ENCODE measurements around the gene PRKAR1B.
"Not testable (repeated sequence)": the region's sequence is repeated elsewhere in the genome, so short reads cannot be mapped to it uniquely, and the experiment has no call there.

The PRKAR1B gene

GRCh38 chr7:641269-641671 lies 85.8 kb downstream of the PRKAR1B start:
- H3K4me1 ChIP-seq (ENCODE audit: control insufficient read depth in 1 of 2, insufficient read depth in 1 of 2, low read depth in 1 of 2, low read length in 1 of 2), result no peaks in the 10 kb centered on the region
- no peaks in the 10 kb centered on the region for H3K36me3 ChIP-seq
- H3K4me3 ChIP-seq (ENCODE audit: low read depth in 1 of 2, low read length in 1 of 2), result no peak overlapping the region
- no peak overlapping the region for H3K27ac ChIP-seq
- no peaks in the 10 kb centered on the region for H3K9me3 ChIP-seq
- TF ChIP-seq CTCF (IDR thresholded peaks at IDR 0.05), result no peak
- no peaks in the 10 kb centered on the region for H3K27me3 ChIP-seq

- Histone ChIP-seq H3K27me3 (no peaks in the 10 kb centered on the region), H3K4me3 (ENCODE audit: low read depth in 1 of 2, low read length in 1 of 2) (no peak overlapping the region), H3K36me3 (no peaks in the 10 kb centered on the region), H3K27ac (no peak overlapping the region), H3K4me1 (ENCODE audit: control insufficient read depth in 1 of 2, insufficient read depth in 1 of 2, low read depth in 1 of 2, low read length in 1 of 2) (no peaks in the 10 kb centered on the region), H3K9me3 (no peaks in the 10 kb centered on the region)
- no peak for TF ChIP-seq CTCF (IDR thresholded peaks at IDR 0.05)
Measured at GRCh38 chr7:638256-639011, 88.6 kb downstream of the PRKAR1B start.

- H3K27me3 ChIP-seq, result no peaks in the 10 kb centered on the region
- no peak for TF ChIP-seq CTCF (IDR thresholded peaks at IDR 0.05)
- no peaks in the 10 kb centered on the region for H3K9me3 ChIP-seq
- H3K4me3 ChIP-seq (ENCODE audit: low read depth in 1 of 2, low read length in 1 of 2), result no peak overlapping the region
- no peaks in the 10 kb centered on the region for H3K4me1 ChIP-seq (ENCODE audit: control insufficient read depth in 1 of 2, insufficient read depth in 1 of 2, low read depth in 1 of 2, low read length in 1 of 2)
- no peaks in the 10 kb centered on the region for H3K36me3 ChIP-seq
- H3K27ac ChIP-seq, result no peak overlapping the region
Measured at GRCh38 chr7:637826-638225, 89.3 kb downstream of the PRKAR1B start.

- no peak for TF ChIP-seq CTCF (IDR thresholded peaks at IDR 0.05)
- no peaks in the 10 kb centered on the region for H3K9me3 ChIP-seq
Measured at GRCh38 chr7:636396-636795, 90.7 kb downstream of the PRKAR1B start.

GRCh38 chr7:635687-636382 lies 91.2 kb downstream of the PRKAR1B start:
- not testable (repeated sequence) for H3K4me1 ChIP-seq (ENCODE audit: control insufficient read depth in 1 of 2, insufficient read depth in 1 of 2, low read depth in 1 of 2, low read length in 1 of 2); H3K4me3 ChIP-seq (ENCODE audit: low read depth in 1 of 2, low read length in 1 of 2); H3K27ac ChIP-seq; H3K27me3 ChIP-seq; H3K9me3 ChIP-seq; H3K36me3 ChIP-seq

More at GRCh38 chr7:636396-636795, 90.7 kb downstream of the PRKAR1B start:
- no peaks in the 10 kb centered on the region for H3K27me3 ChIP-seq
- H3K27ac ChIP-seq, result no peak overlapping the region
- H3K4me1 ChIP-seq (ENCODE audit: control insufficient read depth in 1 of 2, insufficient read depth in 1 of 2, low read depth in 1 of 2, low read length in 1 of 2), result no peaks in the 10 kb centered on the region
- H3K4me3 ChIP-seq (ENCODE audit: low read depth in 1 of 2, low read length in 1 of 2), result no peak overlapping the region
- H3K36me3 ChIP-seq, result no peaks in the 10 kb centered on the region

DNA sequence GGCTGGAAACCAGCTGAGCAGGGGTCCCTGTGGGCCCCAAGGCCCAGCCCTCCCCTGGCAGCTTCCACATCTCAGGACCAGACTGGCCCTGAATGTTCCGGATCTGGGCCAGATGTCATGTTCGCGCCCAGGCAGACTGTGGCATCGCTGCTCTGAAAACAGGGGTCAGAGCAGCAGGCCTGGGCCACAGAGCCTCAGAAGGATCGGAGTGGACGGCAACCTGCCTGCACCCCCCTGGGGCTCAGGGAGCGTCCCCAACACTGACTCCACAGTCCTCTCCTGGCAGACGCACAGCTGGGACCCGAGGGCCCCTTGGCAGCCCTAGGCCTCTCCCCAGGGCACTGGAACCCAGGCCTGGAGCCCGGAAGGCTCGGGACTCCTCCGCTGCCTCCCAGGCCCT lies 91.9 kb downstream of the PRKAR1B start:
- TF ChIP-seq CTCF (IDR thresholded peaks at IDR 0.05), result no peak
- no peaks in the 10 kb centered on the region for H3K36me3 ChIP-seq
- H3K27ac ChIP-seq, result no peak overlapping the region
- no peaks in the 10 kb centered on the region for H3K9me3 ChIP-seq
- no peaks in the 10 kb centered on the region for H3K27me3 ChIP-seq
- no peak overlapping the region for H3K4me3 ChIP-seq (ENCODE audit: low read depth in 1 of 2, low read length in 1 of 2)
- H3K4me1 ChIP-seq (ENCODE audit: control insufficient read depth in 1 of 2, insufficient read depth in 1 of 2, low read depth in 1 of 2, low read length in 1 of 2), result no peaks in the 10 kb centered on the region

Measured in neutrophil (primary cell).